HCT116 (cell line): ENCODE results near the gene DNHD1.

Source experiments
- CTCF ChIP-seq, 3 experiments: fragments of 200-600 bp in 1 of 3; sonication (generic) in 1 of 3; IDR thresholded peaks in 2 of 3; conservative IDR thresholded peaks in 1 of 3; 2 replicates each; pipeline ENCODE4 v1.5.1; 2012 to 2017; ENCODE audit warnings: low read depth in 2 of 3, low read length in 2 of 3, antibody characterized with exemption in 1 of 3, borderline replicate concordance in 1 of 3, control low read depth in 1 of 3, mild to moderate bottlenecking in 1 of 3, mixed read lengths in 1 of 3, mixed run types in 1 of 3, moderate library complexity in 1 of 3; ENCODE audit not compliant: insufficient read depth in 1 of 3
- EZH2 ChIP-seq: fragments of 200-600 bp; sonication (generic); IDR thresholded peaks from 2 replicates; pipeline ENCODE4 v1.6.1; 2017; ENCODE audit warnings: antibody characterized with exemption, mixed run types
- POLR2A ChIP-seq: IDR thresholded peaks from 2 replicates; pipeline ENCODE4 v1.7.0; 2011; ENCODE audit warnings: borderline replicate concordance; ENCODE audit not compliant: insufficient read depth, insufficient read length; ENCODE audit errors: extremely low read depth
- POLR2AphosphoS5 ChIP-seq: IDR thresholded peaks from 2 replicates; pipeline ENCODE4 v1.6.1; 2011; ENCODE audit warnings: mild to moderate bottlenecking, low read depth, low read length, moderate library complexity
- REST ChIP-seq: IDR thresholded peaks from 2 replicates; pipeline ENCODE4 v1.6.1; 2012; ENCODE audit warnings: low read depth
- SIN3A ChIP-seq: IDR thresholded peaks from 2 replicates; pipeline ENCODE4 v1.6.1; 2012; ENCODE audit warnings: low read depth
- SP1 ChIP-seq: IDR thresholded peaks from 2 replicates; pipeline ENCODE4 v1.6.1; 2012; ENCODE audit warnings: low read depth
- TCF7L2 ChIP-seq: IDR thresholded peaks from 2 replicates; pipeline ENCODE4 v1.7.0; 2011; ENCODE audit warnings: borderline replicate concordance, inconsistent platforms; ENCODE audit not compliant: insufficient read depth, insufficient read length; ENCODE audit errors: extremely low read depth
- ZFX ChIP-seq: fragments of 450-650 bp; IDR thresholded peaks from 2 replicates; pipeline ENCODE4 v1.6.1; 2017
- TF ChIP-seq, protein P1 (sequence below): IDR thresholded peaks from 2 replicates; pipeline ENCODE4 v1.6.1; 2012
- TF ChIP-seq, protein P2 (sequence below): IDR thresholded peaks from 2 replicates; pipeline ENCODE4 v1.6.1; 2011; ENCODE audit warnings: mild to moderate bottlenecking, low read length, moderate library complexity; ENCODE audit not compliant: insufficient replicate concordance; ENCODE audit errors: extremely low read depth
- TF ChIP-seq, protein P3 (sequence below): IDR thresholded peaks from 2 replicates; pipeline ENCODE4 v1.6.1; 2012

GRCh38 chr11:6599881-6600390, 102.9 kb downstream of the DNHD1 start:
- TF ChIP-seq POLR2AphosphoS5 = no peak
- no peak for TF ChIP-seq SIN3A
- TF ChIP-seq SP1 = no peak
- no peak for TF ChIP-seq REST
- TF ChIP-seq POLR2A = no peak
- no peak for TF ChIP-seq CTCF (IDR thresholded peaks at IDR 0.05 in 2 of 3, conservative IDR thresholded peaks at IDR 0.05 in 1 of 3; ENCODE audit: borderline replicate concordance in 1 of 3, insufficient read depth in 1 of 3, low read depth in 2 of 3, low read length in 2 of 3)
- TF ChIP-seq, protein P1, sequence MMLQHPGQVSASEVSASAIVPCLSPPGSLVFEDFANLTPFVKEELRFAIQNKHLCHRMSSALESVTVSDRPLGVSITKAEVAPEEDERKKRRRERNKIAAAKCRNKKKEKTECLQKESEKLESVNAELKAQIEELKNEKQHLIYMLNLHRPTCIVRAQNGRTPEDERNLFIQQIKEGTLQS = no peak
- no peak for TF ChIP-seq EZH2
- no peak for TF ChIP-seq TCF7L2
- TF ChIP-seq ZFX = no peak
- TF ChIP-seq, protein P2, sequence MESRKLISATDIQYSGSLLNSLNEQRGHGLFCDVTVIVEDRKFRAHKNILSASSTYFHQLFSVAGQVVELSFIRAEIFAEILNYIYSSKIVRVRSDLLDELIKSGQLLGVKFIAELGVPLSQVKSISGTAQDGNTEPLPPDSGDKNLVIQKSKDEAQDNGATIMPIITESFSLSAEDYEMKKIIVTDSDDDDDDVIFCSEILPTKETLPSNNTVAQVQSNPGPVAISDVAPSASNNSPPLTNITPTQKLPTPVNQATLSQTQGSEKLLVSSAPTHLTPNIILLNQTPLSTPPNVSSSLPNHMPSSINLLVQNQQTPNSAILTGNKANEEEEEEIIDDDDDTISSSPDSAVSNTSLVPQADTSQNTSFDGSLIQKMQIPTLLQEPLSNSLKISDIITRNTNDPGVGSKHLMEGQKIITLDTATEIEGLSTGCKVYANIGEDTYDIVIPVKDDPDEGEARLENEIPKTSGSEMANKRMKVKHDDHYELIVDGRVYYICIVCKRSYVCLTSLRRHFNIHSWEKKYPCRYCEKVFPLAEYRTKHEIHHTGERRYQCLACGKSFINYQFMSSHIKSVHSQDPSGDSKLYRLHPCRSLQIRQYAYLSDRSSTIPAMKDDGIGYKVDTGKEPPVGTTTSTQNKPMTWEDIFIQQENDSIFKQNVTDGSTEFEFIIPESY = no peak
- TF ChIP-seq, protein P3, sequence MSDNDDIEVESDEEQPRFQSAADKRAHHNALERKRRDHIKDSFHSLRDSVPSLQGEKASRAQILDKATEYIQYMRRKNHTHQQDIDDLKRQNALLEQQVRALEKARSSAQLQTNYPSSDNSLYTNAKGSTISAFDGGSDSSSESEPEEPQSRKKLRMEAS = no peak
